HG03442 (cell line): Measurements from ENCODE around the gene ZBP1.

Experiments used
- ATAC-seq: cut with Tn5 transposase; IDR thresholded peaks from one replicate; pipeline ENCODE4 v1.9.1; 2021; ENCODE audit warnings: mild to moderate bottlenecking, moderate library complexity; ENCODE audit not compliant: unreplicated experiment

The ZBP1 gene

GRCh38 chr20:57576617-57577550 is 43.3 kb downstream of the ZBP1 start:
- ATAC-seq: no peak

GRCh38 chr20:57576002-57576401 is 44.2 kb downstream of the ZBP1 start:
- no peak for ATAC-seq

DNA sequence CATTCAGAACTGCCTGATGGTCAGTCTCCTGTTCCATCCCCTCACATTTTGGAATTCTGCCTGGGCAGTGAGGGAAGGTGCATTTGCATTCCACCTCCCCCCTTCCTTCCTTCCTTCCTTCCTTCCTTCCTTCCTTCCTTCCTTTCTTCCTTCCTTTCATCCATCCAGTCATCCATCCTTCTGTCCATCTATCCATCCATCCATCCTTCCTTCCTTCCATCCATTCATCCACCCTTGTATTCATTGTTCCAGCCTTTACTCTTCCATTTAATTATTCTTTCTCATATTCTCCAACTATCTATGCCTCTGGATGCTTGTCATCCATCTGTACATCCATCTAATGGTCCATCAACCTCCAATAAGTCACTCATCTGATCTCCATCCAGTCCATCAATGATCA is 45.3 kb downstream of the ZBP1 start:
- no peak for ATAC-seq

DNA sequence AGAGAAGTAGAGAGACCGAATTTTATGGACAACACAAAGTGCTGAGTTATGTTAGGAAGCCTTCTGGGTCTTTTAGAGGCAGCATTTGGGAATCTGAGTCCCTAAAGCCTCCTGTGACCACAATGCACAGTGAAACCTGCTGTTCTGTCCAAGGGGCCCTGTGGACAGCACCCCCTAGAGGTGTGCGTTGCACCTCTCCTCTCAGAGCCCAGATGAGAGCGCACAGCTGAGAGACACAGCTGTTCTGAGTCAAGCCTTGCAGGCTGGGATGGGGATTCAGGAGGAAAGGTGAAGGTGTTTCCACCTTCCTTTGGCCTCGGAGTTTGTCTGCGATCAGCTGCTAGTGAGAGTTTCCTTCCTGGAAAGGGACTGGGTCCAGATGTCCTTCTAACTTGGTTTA is 46.3 kb downstream of the ZBP1 start:
- ATAC-seq: no peak

- ATAC-seq: no peak
These were observed 47.0 kb downstream of the ZBP1 start for GRCh38 chr20:57573242-57573641.

- ATAC-seq: no peak
These were observed 48.3 kb downstream of the ZBP1 start for GRCh38 chr20:57571782-57572416.

DNA sequence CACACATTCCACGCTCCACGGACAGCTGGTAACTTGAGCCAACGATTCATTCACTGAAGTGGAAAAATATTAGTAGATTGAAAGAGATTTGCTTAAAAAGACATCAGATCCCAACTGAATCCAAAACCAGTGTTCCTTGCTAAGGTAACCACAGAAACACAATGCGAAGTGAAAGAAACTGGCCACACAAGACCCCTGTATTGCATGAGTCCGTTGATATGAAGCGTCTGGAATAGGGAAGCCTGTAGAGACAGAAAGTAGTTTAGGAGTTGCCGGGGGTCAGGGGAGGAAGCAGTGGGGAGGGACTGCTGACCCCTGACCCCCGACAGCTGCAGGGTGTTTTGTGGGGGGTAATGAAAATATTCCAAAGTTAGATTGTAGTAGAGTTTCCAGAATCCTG is 49.3 kb downstream of the ZBP1 start:
- ATAC-seq: no peak

DNA sequence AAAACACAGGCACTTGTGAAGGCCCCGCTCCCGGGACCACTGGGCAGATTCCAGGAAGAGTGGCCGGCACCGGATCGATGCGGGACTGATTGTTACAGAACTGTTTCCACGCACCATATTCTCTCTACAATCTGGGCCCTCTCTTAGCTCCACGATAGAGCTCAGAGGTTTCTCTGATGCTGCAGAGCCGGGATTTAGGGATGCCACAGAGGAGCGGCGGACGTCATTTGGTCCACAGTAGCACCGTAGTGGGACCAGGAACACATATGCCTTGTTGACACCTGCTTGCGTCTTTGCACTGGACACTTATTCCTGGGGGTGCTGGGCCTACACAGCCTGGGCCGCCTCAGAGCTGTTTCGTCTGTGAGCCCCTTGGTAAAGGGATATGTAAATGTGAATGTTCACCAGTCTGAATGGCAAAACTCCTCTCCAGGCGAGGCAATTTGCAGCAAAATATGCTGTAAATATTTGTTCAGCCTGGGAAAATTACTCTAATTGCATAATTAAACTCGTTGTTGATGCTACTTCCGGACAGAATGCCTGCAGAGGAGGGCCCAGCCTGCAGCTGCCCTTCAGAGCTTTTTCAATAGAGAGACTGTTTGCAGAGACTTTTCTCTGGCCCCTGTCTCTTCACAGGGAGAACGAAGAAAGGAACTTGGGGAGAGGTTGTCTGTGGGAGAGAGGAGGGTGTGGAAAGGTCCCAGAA is 49.9 kb downstream of the ZBP1 start:
- no peak for ATAC-seq

DNA sequence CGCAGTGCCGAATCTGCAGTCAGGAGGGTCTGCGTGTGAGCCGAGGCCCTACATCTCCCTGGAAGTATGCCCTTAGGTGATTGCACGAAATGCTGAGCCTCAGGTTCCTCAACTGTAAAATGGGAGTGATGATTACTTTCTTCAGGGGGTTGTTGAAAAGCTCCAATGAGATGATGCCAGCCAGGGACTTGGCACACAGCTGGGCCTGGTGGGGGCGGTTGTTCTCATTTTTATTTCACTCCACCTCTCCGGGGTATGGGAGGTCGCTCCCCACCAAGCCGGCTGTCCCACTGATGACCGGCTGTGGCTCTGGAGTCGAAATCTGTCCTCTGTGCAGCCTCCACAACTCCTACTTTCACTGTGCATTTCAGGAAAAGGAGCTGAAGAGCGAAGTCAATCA is 51.3 kb downstream of the ZBP1 start:
- ATAC-seq: no peak

GRCh38 chr20:57568088-57568896 is 51.9 kb downstream of the ZBP1 start:
- ATAC-seq: no peak

GRCh38 chr20:57567471-57568079 is 52.7 kb downstream of the ZBP1 start:
- ATAC-seq: no peak

DNA sequence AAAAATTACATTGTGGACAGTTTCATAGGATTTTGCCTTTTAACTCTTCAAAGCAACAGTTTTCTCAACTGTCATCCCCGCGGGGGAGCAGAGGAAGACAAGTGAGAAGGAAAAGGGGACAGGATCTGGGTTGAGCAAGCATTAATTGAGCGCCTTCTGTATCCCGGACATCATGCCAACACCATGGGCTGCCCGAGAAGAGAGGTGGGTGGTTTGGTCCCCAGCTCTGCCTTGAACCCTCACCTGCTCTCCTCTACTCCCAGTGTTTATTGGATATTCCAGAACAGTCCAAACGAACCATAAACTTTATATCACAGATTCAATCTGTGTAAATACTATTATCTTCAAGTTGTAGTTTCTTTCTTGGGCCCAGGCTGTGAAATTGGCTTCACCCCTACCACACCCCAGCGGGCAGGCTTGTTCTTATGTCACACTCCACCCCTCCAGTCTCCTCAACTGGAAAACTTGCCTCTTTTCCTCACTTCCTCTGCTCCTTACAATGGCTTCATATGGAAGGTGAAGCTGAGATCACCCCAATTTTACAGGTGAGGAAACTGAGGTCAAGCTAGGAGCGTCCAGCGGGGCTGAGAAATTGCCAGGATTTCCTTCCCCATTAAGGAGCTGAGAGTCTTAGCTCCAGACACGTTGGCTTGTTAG is 53.3 kb downstream of the ZBP1 start:
- no peak for ATAC-seq

DNA sequence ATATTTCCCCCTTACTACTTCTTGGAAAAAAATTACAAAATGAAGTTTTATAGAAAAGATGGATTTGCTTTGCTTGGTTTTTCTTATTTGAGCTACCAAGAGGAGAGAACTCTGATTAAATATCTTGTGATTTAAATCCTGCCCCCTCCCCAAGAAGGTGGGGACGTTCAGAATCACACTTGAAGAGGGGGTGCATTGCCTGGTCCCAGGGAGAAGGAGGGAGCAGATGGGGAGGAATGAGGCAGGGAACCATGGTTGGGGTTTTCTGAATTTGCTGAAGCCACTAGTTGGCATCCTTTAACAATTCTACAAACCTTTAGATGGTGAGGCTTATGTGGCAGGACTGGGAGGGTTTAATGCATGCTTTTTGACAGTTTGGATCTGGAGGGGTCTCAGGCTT is 53.8 kb downstream of the ZBP1 start:
- ATAC-seq: no peak

- no peak for ATAC-seq
These were observed 55.1 kb downstream of the ZBP1 start for GRCh38 chr20:57564951-57565642.

DNA sequence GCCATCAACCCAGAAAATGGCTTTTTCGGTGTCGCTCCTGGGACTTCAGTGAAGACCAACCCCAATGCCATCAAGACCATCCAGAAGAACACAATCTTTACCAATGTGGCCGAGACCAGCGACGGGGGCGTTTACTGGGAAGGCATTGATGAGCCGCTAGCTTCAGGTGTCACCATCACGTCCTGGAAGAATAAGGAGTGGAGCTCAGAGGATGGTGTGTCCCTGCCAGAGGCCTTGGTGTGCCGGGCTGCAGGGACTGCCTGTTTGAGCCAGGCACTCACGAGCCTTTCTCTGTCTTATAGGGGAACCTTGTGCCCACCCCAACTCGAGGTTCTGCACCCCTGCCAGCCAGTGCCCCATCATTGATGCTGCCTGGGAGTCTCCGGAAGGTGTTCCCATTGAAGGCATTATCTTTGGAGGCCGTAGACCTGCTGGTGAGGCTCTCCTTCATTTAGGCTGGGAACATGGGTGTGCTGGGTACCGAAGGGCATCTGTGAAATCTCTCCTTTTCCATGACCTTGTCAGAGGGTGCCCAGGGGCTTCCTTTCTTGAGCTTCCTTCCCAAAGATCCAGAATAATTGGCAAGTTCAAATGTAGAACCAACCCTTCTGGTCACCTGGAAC is 55.9 kb downstream of the ZBP1 start:
- ATAC-seq: no peak

DNA sequence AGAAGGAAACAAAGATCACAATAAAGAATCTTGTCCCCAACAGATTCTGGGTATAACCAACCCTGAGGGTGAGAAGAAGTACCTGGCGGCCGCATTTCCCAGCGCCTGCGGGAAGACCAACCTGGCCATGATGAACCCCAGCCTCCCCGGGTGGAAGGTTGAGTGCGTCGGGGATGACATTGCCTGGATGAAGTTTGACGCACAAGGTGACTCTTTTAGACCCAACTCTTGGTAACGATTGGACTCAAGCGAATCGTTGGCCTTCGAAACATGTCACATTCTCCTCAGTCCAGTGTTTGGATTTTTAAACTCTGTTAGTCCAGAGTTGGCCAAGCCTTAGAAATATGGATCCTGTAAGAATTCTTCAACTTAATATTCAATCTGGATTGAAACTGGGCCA is 56.7 kb downstream of the ZBP1 start:
- no peak for ATAC-seq

DNA sequence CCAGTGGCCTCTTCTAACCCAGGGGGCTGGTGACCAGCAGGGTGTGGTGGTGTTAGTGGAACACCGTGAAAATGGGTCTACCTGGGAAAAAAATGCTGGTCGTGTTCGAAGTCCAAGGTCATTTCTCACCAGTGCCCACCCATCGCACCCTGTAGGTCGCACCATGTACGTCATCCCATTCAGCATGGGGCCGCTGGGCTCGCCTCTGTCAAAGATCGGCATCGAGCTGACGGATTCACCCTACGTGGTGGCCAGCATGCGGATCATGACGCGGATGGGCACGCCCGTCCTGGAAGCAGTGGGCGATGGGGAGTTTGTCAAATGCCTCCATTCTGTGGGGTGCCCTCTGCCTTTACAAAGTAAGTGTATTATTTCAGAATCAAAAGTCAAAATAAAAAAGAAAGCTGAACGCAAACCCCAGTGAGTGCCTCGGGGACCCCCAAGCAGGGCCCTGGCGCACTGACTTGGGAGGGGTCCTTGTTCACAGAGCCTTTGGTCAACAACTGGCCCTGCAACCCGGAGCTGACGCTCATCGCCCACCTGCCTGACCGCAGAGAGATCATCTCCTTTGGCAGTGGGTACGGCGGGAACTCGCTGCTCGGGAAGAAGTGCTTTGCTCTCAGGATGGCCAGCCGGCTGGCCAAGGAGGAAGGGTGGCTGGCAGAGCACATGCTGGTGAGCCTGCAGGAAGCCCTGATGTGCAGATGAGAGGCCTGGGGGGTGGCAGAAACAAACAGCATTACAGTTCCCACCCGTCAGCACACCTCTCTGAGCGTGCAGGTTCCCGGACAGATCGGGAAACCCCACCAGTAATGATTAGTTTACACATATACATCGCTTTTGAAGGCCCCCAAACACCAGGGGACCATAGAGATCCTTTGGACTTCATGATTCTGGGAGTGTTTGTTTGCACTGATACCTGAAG is 57.4 kb downstream of the ZBP1 start:
- ATAC-seq: no peak
